ENCODE measurements around the gene G2E3.

G2E3 gene

DNA sequence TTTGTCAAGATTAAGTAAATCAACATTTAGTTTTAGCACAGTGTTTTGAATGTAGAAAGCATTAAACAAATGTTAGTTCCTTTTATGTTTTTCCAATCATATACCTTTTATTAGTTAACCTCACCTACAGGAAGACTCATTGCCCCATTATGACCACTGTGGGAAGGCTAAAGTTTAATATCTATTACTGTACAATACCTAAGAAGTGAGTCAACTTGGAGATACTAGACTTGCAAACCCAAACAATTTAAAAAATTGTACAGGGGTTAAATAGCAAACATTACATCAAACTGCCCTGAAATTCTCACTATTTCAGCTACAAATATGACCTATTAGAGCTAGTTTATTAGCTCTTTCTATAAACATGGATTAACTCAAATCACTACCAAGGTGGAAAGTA lies 8.6 kb upstream of the G2E3 start:
- TF ChIP-seq CTCF (IDR thresholded peaks at IDR 0.05), result no peak

- TF ChIP-seq CTCF (IDR thresholded peaks at IDR 0.05), result no peak
These were observed 7.5 kb upstream of the G2E3 start for GRCh38 chr14:30551460-30551859.

DNA sequence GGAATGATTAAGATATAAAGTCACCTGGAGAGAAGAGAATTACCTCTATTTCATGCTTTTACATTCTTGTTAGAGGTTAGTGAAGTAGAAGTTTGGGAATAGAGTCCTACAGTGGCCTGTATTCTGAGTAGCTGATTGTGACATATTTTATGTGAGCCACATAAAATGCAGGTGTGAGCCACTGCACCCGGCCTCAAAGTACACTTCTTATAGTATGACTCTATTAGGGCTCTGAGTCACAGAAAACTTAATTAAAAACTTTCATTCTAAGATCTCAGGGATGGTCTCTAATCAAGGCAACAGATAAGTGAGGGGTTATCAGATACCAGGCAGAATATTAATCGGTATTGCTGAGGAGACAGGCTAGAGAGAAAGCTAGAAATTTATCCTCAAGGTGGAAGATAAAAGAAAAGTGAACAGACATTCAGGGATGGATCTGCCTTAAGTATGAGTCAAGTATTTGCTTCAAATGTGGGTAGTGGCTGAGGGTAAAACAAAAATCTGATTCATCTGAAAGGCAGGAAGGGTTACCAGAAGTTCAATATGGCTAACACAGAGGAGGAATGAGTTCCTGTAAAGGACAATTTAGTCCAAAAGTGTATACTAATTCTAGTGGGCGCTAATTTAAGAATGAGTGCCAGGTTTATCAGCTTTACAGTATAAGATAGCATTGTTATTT lies 5.5 kb upstream of the G2E3 start:
- no peak for TF ChIP-seq CTCF (IDR thresholded peaks at IDR 0.05)

GRCh38 chr14:30558362-30558674 lies 640 bp upstream of the G2E3 start:
- TF ChIP-seq CTCF (IDR thresholded peaks at IDR 0.05), result no peak

GRCh38 chr14:30559638-30560091 lies 707 bp downstream of the G2E3 start:
- no peak for TF ChIP-seq CTCF (IDR thresholded peaks at IDR 0.05)

GRCh38 chr14:30560581-30560980 lies 1.6 kb downstream of the G2E3 start:
- no peak for TF ChIP-seq CTCF (IDR thresholded peaks at IDR 0.05)

DNA sequence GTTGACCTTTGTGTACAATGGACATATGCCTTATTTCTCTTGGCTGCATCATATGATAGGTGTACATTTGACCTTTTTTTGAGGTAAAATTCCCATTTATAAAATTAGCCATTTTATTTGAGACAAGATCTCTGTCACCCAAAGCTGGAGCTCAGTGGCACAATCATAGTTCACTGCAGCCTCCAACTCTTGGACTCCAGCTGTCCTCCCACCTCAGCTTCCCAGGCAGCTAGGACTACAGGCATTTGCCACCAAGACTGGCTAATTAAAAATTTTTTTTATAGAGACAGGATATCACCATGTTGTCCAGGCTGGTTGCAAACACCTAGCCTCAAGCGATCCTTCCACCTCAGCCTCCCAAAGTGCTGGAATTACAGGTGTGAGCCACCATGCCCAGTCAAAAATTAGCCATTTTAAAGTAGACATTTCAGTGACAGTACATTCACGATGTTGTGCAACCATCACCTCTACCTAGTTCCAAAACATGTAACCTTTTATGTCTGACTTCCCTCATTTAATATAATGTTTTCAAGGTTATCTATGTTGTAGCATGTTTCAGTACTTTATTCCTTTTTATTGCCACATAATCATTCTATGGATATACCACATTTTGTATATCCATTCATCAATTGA lies 5.4 kb downstream of the G2E3 start:
- no peak for TF ChIP-seq CTCF (IDR thresholded peaks at IDR 0.05)

DNA sequence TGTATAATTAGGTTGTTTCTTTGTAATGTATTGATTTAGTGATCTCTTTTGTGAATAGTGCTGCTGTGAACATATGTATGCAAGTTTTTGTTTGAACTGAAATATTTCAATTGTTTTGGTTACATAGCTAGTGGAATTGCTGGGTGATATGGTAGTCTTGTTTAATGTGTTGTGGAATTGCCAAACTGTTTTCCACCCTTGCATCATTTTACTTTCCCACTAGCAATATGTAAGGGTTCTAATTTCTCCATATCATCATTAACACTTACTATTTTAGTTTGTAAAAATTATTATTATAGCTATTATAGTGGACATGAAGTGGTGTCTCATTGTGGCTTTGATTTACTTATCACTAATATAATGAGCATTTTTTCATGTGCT lies 5.9 kb downstream of the G2E3 start:
- no peak for TF ChIP-seq CTCF (IDR thresholded peaks at IDR 0.05)

Data from LNCAP (cell line).